GM18520 (cell line): ENCODE results near the gene PTPN2.
"Not testable (repeated sequence)": the region's sequence is repeated elsewhere in the genome, so short reads cannot be mapped to it uniquely, and the experiment has no call there.

Experiments used
- ATAC-seq: cut with Tn5 transposase; IDR thresholded peaks from one replicate; pipeline ENCODE4 v1.9.1; 2021; ENCODE audit not compliant: unreplicated experiment

The PTPN2 gene

DNA sequence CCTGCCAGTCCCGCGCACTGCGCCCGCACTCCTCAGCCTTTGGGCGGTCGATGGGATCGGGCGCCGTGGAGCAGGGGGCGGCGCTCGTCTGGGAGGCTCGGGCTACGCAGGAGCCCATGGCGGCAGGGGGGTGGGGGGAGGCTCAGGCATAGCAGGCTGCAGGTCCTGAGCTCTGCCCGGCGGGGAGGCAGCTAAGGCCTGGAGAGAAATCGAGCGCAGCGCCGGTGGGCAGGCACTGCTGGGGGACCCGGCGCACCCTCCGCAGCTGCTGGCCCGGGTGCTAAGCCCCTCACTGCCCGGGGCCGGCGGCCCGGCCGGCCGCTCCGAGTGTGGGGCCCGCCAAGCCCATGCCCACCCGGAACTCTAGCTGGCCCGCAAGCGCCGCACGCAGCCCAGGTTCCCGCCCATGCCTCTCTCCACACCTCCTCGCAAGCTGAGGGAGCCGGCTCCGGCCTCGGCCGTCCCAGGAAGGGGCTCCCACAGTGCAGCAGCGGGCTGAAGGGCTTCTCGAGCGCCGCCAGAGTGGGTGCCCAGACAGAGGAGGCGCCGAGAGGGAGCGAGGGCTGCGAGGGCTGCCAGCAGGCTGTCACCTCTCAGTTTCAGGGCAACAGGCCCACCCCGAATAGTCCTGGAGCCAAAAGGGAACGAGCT is 107.1 kb downstream of the PTPN2 start:
- no peak for ATAC-seq

DNA sequence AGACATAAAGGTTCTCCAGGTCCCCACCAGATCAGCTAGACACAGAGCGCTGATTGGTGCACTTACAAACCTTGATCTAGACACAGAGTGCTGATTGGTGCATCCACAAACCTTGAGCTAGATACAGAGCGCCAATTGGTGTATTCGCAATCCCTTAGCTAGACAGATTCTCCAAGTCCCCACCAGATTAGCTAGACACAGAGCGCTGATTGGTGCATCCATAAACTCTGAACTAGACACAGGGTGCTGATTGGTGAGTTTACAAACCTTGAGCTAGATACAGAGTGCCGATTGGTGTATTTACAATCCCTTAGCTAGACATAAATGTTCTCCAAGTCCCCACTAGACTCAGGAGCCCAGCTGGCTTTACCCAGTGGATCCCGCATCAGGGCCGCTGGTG is 107.6 kb downstream of the PTPN2 start:
- ATAC-seq: not testable (repeated sequence)

DNA sequence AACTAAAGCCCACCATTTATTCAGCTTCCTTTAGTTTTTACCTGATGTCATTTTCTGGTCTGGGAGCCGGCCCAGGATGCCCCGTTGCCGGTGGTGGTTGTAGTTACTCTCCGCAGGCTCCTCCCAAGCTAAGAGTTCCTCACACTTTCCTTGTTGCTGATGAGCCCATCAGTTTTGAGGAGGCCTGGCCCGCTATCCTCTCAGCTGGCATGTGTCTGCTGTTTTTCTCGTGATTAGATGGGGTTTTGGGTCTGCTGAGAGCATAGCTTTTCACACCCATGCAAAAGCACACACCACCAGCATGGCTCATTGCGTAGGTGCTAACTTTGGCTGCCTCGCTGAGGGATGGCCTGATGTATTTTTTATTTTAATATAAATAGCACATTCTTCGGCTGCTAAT is 109.1 kb downstream of the PTPN2 start:
- ATAC-seq: no peak

DNA sequence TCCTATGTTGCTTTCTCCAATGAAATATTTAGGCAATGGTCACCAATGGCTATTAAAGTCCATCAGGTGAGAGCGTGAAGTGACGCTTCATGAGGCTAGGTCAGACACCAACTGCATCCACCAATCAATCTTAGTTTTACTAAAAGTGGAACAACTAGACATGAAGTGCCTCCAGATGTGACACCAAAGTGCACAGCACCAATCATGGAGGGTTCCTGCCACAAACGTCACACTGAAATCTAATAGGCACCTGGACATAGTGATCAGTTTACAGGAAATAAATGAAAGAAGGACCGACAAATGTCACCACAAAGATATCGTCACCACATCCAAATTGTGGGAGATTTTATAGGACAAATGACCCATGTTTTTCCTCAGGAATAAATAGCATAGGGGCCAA is 110.7 kb downstream of the PTPN2 start:
- no peak for ATAC-seq

DNA sequence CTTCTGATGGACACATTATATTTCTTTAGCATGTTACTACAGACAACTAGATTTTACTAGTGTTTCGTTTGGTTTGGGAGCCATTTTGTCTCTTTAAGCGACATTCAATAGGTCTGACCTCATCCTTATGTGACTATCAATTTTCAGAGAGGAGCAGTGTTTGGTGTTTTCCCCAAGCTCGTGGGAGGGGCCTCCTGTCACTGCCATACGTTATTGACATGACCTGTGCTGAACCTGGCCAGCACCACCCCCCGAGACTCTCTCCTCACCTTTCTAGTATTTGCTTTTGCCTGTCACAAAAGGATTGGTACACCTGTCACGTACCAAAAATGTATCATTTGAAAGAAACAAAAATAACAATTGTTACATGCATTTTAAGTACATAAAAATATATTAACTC is 111.9 kb downstream of the PTPN2 start:
- ATAC-seq: no peak

DNA sequence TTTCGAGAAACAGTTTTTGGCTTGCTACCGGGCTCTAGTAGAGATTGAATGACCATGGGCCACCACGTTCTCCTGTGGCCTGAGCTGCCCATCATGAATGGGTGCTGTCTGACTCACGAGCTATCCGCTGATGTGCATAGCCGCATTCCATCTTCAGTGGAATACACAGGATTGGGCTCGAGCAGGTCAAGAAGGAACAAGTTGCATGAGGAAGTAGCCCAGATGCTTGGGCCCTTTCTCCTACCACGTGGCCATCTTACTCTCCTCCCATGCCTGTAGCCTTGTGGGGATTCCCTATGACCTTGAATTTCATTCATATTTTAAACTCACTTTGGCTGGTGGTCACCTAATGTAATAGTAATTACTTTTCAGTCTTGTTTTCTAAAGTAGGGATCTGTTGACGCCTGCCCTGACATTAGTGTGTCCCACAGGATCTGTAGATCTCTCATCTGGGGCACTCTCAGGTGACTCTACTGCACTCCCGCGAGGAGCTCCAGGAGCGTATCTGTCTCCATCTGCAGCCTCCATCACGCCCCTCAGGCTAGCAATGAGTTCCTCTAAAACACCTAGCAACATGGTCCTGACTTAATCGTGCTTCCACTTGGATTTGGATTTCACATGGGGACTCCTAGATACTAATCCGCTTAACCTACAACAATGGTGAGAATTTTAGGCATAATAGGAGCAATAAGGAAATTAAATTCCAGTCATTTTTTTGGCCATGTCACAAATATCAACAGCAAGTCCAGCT is 113.4 kb downstream of the PTPN2 start:
- ATAC-seq: no peak

DNA sequence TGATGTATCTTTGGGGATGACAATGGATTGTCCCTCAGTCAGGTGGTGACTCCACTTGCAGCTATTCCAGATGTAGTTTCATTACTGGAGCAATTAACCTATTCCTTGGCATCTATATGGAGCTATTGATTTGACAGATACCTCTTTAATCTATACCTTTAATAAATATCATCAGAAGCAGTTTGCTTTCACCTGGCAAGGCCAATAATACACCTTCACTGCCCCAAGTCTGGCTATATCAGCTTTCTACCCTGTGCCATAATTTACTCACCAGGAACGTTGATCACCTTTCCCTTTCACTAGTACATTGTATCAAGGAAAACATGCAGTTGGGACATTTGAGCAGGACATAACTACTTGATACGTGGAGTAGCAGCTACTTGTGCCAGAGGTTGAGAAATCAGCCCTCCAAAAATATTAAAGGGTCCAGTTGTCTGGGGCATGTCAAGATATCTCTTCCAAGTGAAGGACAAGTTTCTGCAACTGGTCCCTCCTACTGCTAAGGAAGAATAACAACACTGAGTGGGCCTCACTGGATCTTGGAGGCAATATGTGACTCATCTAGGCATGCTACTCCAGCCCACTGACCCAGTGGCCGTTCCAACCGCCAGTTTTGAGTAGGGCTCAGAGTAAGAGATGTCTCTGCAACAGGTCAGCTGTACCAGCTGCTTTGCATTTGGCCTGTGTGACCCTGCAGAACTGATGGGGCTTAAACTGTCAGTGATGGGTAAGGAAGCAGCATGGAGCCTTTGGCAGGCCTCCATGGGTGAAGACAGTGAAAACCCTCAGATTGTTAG is 114.2 kb downstream of the PTPN2 start:
- ATAC-seq: no peak

DNA sequence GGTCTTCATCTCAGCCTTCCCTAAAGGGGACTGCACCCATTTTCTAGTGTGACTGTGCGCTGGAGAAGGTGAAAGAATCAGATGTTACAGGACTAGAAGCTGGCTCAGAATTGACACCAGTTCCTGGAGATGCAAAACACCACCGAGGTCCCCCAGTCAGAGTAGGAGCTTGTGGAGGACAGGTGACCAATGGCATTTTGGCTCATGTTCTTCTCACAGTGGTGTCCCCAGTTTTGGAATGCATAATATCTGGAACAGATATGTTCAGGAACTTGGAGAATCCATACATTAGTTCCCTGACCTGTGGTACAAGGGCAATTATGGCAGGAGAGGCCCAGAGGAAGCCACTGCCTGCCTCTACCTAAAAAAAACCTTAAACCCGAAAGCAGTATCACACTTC is 114.9 kb downstream of the PTPN2 start:
- ATAC-seq: no peak

DNA sequence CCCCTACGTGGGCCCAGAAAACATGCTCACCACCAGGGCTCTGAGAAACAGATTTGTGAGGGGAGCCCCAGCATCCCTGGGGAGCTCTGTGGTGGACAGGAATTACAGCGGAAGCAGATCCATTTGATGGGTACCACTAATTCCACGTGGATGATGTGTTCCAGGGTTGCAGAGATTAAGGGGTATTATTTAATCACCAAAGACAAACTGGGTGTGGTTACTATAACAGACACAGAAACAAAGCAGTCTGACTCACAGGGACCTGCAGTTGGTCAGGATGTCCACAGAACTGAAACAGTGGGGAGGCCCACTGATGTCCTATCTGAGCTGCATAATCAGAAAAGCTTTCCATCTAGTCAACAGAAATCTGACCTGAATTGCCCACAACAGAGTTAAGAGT is 115.4 kb downstream of the PTPN2 start:
- ATAC-seq: no peak

DNA sequence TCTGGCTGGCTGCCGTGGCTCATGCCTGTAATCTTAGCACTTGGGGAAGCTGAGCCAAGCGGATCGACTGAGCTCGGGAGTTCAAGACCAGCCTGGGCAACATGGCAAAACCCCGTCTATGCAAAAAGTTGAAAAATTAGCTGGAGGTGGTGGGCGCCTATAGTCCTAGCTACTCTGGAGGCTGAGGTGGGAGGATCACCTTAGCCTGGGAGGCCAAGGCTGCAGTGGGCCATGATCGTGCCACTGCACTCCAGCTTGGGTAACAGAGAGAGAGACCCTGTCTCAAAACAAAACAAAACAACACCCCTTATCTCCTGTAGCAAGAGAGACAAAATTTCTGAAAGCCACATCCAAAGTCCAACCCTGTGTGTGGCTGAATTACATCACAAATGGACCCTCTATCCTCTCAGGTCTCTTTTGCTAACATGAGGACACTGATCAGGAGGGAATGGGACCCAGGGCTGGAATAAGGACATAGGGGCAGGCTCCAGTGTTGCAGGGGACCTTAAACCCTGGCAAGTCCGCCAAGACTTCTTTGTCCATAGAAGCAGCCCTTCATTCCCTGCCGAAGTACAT is 116.4 kb downstream of the PTPN2 start:
- ATAC-seq: no peak

DNA sequence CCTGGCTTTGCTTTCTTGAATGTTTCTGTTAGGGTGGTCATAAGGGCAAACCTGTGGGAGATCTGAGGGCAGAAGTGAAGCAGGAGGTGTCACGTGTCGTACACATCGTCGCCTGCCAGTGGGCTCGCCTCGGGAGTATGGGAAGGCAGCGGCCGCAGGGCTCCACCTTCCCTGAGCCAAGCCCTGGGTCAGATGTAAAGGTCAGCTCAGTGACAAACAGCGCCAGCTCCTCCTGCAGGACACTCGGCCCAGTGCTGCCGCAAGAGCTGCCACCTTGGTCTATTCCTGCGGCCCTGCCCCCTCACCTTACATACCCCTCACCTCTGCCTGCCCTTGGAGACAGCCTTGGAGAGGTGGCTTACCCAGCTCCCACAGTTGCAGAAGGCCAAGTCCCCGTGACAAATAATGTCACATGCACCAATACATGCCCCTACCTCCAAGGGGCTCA is 117.0 kb downstream of the PTPN2 start:
- no peak for ATAC-seq

DNA sequence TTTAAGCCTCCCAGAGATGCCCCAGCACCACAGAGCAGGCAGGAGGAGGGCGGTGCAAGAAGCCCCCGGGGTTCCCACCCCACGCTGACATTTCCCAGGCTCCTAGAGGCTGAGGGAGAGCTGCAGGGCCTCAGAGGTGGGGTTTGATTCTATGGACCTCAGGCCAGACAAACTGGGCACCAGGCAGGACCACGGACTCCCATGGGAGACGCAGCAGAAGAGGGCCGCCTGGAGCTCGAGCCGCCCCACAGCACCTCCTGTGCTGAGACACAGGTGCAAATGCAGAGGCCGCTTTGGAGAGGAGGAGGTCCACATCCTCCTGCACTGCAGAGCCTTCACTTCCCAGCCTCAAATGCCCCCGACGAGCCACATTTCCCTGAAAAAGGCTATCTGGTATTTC is 118.5 kb downstream of the PTPN2 start:
- no peak for ATAC-seq

DNA sequence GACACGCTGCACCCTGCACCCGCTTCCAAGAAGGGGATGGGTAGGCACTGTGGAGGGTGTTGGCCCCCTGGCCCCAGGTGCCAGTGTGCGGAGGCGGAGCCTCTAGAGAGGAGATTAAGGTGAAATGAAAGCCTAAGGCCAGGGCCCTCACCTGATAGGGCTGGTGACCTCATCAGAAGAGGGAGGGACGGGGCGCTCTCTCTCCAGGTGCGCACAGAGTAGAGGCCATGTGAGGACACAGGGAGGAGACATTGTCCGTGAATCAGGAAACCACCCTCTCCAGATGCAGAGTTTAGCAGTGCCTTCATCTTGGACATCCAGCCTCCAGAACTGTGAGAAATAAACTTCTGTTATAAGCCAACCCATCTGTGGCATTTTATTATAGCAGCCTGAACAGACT is 118.9 kb downstream of the PTPN2 start:
- ATAC-seq: no peak

DNA sequence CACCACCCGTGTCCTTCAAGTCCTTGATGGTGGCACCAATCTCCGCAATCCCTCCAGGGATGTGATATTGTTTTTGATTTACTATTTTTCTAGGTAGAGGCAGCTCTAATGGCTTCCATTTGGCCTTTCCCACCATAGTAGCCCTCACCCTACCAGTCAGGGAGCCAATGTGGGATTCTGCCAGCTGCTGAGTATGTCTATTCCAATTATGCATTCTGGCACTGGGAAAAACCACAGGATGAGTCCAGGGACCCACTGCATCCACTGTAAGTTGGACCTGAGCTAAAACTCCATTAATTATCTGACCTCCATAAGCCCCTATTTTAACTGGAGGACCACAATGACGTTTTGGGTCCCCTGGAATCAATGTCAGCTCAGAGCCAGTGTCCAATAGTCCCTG is 125.5 kb downstream of the PTPN2 start:
- not testable (repeated sequence) for ATAC-seq

DNA sequence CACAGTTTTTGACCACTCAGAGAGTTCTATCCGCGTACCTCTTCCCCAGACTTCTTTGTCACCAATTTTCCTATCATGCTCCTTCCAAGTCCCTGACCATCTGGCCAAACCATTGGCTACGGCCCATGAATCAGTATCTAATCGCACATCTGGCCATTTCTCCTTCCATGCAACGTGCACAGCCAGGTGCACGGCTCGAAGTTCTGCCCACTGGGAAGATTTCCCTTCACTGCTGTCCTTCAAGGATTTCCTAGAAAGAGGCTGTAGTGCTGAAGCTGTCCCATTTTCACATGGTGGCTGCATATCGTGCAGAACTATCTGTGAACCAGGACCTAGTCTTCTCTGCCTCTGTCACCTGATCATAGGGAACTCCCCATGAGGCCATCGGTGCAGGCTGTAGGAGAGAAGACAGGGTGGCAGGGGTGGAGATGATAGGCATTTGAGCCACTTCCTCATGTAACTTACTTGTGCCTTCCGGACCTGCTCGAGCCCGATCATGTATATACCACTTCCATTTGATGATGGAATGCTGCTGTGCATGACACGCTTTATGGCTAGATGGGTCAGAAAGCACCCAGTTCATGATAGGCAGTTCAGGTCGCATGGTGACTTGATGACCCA is 127.3 kb downstream of the PTPN2 start:
- ATAC-seq: not testable (repeated sequence)

DNA sequence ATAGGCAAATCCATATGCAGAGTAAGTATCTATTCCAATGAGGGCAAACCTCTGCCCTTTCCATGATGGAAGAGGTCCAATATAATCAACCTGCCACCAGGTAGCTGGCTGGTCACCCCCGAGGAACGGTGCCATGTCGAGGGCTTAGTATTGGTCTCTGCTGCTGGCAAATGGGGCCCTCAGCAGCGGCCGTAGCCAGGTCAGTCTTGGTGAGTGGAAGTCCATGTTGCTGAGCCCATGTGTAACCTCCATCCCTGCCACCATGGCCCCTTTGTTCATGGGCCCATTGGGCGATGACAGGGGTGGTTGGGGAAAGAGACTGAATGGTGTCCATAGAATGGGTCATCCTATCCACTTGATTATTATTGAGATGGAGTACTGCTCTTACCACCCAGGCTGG is 128.4 kb downstream of the PTPN2 start:
- ATAC-seq: not testable (repeated sequence)

DNA sequence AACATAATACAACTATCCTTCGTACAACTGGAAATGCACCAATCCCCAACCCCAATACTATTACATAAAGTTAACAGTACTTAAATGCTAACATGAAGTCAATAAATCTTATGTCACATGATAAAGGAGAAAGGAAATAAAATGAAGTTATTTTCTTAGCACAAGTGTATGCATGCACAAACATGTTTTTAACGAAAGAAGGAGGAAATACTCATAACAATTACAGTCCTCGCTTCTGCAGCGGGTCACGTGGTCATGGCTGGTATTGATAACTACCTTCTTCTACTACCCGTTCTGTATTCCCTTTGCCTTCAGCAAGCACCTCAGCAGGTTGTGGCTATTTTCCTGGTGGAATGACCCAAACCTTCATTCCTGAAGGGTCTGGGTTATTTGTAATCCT is 129.5 kb downstream of the PTPN2 start:
- ATAC-seq: no peak

DNA sequence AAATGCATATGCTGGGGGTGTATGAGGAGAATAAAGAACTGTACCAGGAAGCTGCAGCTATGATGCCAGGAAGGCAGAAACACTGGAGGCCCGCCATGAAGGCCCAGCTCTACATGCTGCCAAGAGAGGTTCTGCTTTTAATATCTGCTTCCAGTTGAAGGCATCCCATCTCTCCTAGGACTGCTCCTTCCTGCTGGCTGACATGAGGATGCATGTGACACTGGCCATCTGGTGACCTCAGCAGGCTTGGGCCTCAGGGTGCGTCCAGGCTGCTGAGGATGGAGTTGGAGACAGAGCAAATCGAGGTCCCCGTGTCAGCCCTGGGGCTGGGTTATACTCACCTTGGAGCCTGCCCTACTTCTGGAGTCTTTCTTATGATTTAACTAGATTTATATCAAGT is 132.1 kb downstream of the PTPN2 start:
- ATAC-seq: no peak

DNA sequence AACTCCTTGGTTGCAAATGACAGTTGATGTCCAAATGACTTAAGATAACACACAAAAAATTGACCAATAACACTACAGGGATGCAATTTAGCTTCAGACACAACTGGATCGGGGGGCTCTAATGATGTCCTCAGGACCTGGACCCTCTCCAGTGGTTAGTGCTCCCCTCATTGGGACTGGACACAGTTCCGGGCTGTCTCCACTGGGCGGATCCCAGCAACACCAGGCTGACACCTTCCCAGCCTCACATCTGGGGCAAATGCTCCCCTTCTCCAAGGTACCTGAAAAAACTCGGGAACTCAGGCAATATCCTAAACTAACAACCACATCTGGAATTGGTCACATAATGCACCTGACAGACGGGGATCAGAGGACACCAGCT is 132.5 kb downstream of the PTPN2 start:
- ATAC-seq: no peak

DNA sequence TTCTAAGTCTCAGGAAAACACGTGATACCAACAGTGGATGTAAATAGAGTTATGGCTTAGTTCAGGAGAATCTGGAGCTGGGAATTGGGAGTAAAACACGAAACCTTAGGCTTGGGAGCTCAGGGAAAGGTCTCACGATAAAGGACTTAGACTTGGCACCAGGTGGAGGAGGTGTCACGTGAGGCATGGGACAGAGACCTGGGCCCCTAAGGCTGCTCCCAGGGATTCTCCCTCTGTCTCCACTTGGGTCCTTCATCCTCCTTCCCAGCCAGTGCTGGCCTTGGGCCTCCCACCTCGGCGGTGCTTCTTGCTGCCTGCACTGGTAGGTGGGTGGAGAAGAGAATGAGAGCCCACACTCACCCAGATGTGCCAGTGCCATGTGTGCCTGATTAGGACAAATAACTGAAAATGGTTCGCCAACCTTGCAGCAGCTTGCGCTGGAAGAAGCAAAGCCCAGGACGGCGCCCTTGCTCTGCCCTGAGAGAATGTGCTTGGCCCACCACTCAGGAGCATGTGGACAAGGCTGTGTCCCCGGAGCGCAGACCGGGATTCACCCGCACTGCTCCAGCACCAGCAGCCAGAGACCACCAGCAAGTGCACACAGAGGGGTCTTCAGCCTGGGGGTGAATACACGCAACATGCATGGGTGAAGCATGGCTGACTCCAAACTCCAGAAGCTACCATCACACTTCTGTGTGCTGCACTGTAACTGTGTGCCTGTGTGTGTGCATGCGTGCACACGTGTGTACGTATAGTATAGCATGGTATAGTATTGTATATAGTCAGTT is 133.1 kb downstream of the PTPN2 start:
- no peak for ATAC-seq
